Neural progenitor cell (in vitro differentiated cells): ENCODE results near the gene PEAK1. TPM values are rescaled to one million over a fixed set of nuclear protein-coding genes. Genes with fewer than 3 reads are reported as not detected.

Experiments
- DNase-seq: peaks from one replicate; pipeline ENCODE4 v3.0.0-alpha.2; 2016; ENCODE audit warnings: low spot score
- H2AFZ ChIP-seq: fragments of 200-600 bp; sonication (generic); replicated peaks from 2 replicates; pipeline ENCODE4 v1.6.1; 2016; ENCODE audit warnings: antibody characterized with exemption
- H3F3A ChIP-seq: fragments of 200-600 bp; sonication (generic); 2 replicates; pipeline ENCODE4 v1.6.1; 2016; ENCODE audit warnings: antibody characterized with exemption, low read depth
- H3K27ac ChIP-seq: fragments of 200-600 bp; sonication (generic); 2 replicates; pipeline ENCODE4 v1.5.1; 2016; ENCODE audit warnings: mild to moderate bottlenecking
- H3K27me3 ChIP-seq: fragments of 200-600 bp; sonication (generic); 2 replicates; pipeline ENCODE4 v1.6.1; 2016; ENCODE audit warnings: mild to moderate bottlenecking, moderate library complexity
- H3K36me3 ChIP-seq: fragments of 200-600 bp; sonication (generic); 2 replicates; pipeline ENCODE4 v1.5.1; 2016
- H3K4me1 ChIP-seq: fragments of 200-600 bp; sonication (generic); 2 replicates; pipeline ENCODE4 v1.6.1; 2016; ENCODE audit warnings: mixed run types
- H3K4me2 ChIP-seq: fragments of 200-600 bp; sonication (generic); 2 replicates; pipeline ENCODE4 v1.6.1; 2016
- H3K4me3 ChIP-seq: fragments of 200-600 bp; sonication (generic); 2 replicates; pipeline ENCODE4 v1.5.1; 2016
- H3K79me2 ChIP-seq: fragments of 200-600 bp; sonication (generic); 2 replicates; pipeline ENCODE4 v1.6.1; 2016; ENCODE audit warnings: low read depth
- H3K9ac ChIP-seq: fragments of 200-600 bp; sonication (generic); 2 replicates; pipeline ENCODE4 v1.6.1; 2016
- H3K9me3 ChIP-seq: fragments of 200-600 bp; sonication (generic); 2 replicates; pipeline ENCODE4 v1.5.1; 2016; ENCODE audit warnings: low read depth
- H4K20me1 ChIP-seq: fragments of 200-600 bp; sonication (generic); 2 replicates; pipeline ENCODE4 v1.6.1; 2016; ENCODE audit warnings: low read depth
- H3K27ac Mint-ChIP-seq: 3 replicates; pipeline ENCODE4 v1.8.0; 2021; ENCODE audit warnings: mixed read lengths
- H3K27me3 Mint-ChIP-seq: 2 replicates; pipeline ENCODE4 v1.8.0; 2022; ENCODE audit warnings: low read depth, mild to moderate bottlenecking, inconsistent platforms, moderate library complexity, mixed read lengths; ENCODE audit not compliant: insufficient read depth
- H3K36me3 Mint-ChIP-seq: 3 replicates; pipeline ENCODE4 v1.8.0; 2021; ENCODE audit warnings: mixed read lengths
- H3K4me1 Mint-ChIP-seq: 3 replicates; pipeline ENCODE4 v1.8.0; 2021; ENCODE audit warnings: mixed read lengths
- H3K4me3 Mint-ChIP-seq: 3 replicates; pipeline ENCODE4 v1.8.0; 2021; ENCODE audit warnings: mild to moderate bottlenecking, moderate library complexity, mixed read lengths
- H3K9me3 Mint-ChIP-seq: 3 replicates; pipeline ENCODE4 v1.8.0; 2020; ENCODE audit warnings: mixed read lengths
- EZH2 ChIP-seq: fragments of 200-600 bp; sonication (generic); IDR thresholded peaks from 2 replicates; pipeline ENCODE4 v1.6.1; 2017; ENCODE audit warnings: antibody characterized with exemption, mild to moderate bottlenecking, moderate library complexity
- EZH2phosphoT487 ChIP-seq: fragments of 200-600 bp; sonication (generic); IDR thresholded peaks from 2 replicates; pipeline ENCODE4 v1.6.1; 2017; ENCODE audit warnings: antibody characterized with exemption
- total RNA-seq: library from RNA; depleted of rRNA; stranded (reverse); fragments of >200 nt; gene quantifications from 2 replicates; pipeline ENCODE4 v1.2.3, GENCODE V29; 2015; ENCODE audit warnings: low replicate concordance
- TF ChIP-seq, protein P1 (sequence below): fragments of 200-600 bp; sonication (generic); IDR thresholded peaks from 2 replicates; pipeline ENCODE4 v1.5.1; 2017; ENCODE audit warnings: antibody characterized with exemption, mild to moderate bottlenecking

The PEAK1 gene
- total RNA-seq, 1 donor from 2014 or later = 30.9 TPM

DNA sequence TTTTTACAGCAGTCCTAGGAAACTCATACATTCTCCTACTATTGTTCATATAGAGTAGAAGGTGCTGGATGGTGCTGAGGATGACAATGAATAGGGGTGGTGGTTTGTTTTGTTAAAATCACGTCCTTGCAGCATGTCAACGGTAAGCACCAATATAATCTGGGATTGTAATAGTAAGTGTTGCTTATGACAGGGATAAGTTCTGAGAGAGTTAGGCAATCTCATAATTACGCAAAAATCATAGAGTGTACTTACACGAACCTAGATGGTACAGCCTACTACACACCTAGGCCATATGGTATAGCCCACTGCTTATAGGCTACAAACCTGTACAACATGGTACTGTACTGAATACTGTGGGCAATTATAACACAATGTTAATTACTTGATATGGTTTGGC lies 284.7 kb downstream of the PEAK1 start:
- Histone ChIP-seq H3K27me3 (no peaks in the 10 kb centered on the region), H3K9me3 (no peaks in the 10 kb centered on the region), H3K4me1 (no peaks in the 10 kb centered on the region), H3K36me3 (no peaks in the 10 kb centered on the region), H3K79me2 (no peaks in the 10 kb centered on the region), H2AFZ (no peak overlapping the region), H3K27ac (no peak overlapping the region), H3K4me3 (no peak overlapping the region), H3F3A (no peaks in the 10 kb centered on the region), H3K9ac (no peak overlapping the region), H3K4me2 (no peak overlapping the region), H4K20me1 (no peaks in the 10 kb centered on the region)
- no peak for TF ChIP-seq EZH2phosphoT487
- TF ChIP-seq, protein P1, sequence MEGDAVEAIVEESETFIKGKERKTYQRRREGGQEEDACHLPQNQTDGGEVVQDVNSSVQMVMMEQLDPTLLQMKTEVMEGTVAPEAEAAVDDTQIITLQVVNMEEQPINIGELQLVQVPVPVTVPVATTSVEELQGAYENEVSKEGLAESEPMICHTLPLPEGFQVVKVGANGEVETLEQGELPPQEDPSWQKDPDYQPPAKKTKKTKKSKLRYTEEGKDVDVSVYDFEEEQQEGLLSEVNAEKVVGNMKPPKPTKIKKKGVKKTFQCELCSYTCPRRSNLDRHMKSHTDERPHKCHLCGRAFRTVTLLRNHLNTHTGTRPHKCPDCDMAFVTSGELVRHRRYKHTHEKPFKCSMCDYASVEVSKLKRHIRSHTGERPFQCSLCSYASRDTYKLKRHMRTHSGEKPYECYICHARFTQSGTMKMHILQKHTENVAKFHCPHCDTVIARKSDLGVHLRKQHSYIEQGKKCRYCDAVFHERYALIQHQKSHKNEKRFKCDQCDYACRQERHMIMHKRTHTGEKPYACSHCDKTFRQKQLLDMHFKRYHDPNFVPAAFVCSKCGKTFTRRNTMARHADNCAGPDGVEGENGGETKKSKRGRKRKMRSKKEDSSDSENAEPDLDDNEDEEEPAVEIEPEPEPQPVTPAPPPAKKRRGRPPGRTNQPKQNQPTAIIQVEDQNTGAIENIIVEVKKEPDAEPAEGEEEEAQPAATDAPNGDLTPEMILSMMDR = no peak
- no peak for TF ChIP-seq EZH2
- peaks cover 7% of the 10 kb centered on the region for H3K9me3 Mint-ChIP-seq
- peaks cover 2% of the 10 kb centered on the region for H3K27me3 Mint-ChIP-seq
- H3K36me3 Mint-ChIP-seq = peaks cover 23% of the 10 kb centered on the region
- H3K4me3 Mint-ChIP-seq = no peak overlapping the region
- DNase-seq = no peak
- H3K27ac Mint-ChIP-seq = no peak overlapping the region
- no peaks in the 10 kb centered on the region for H3K4me1 Mint-ChIP-seq

DNA sequence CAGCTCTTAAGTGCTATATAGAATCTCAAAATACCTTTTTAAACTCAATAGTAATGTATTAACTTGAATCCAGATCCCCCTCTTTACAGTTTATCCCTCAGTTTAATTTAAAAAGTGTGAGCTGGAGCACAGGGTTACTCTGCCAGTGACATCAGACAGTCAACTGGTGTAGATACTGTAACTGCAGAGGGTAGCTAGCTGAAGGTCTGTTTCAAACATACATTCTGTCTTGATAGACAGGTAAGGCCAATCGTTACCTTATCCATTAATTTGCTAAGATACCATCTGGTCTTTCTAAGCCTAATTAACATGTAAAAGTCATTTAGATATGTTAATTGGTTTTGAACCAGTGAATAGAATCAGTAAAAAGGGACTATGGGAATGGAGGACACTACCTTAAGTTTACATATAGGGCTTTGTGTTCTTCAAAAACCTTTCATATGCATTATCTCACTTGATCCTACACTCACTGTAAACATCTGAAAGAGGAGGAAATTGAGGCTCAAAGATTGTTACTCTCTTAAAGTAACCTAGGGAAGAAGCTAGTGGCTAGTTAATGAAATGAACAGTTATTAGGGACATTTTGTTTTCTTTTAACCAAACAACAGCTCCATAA lies 289.5 kb downstream of the PEAK1 start:
- Histone ChIP-seq H3K4me1 (no peaks in the 10 kb centered on the region), H3K9ac (no peak overlapping the region), H3K9me3 (no peaks in the 10 kb centered on the region), H3K79me2 (no peaks in the 10 kb centered on the region), H2AFZ (no peak overlapping the region), H3K4me2 (no peak overlapping the region), H3F3A (no peaks in the 10 kb centered on the region), H4K20me1 (no peaks in the 10 kb centered on the region), H3K27me3 (no peaks in the 10 kb centered on the region), H3K36me3 (no peaks in the 10 kb centered on the region), H3K27ac (no peak overlapping the region), H3K4me3 (no peak overlapping the region)
- Mint-ChIP-seq H3K4me1 (no peaks in the 10 kb centered on the region), H3K9me3 (no peaks in the 10 kb centered on the region), H3K36me3 (peaks cover 5% of the 10 kb centered on the region), H3K27ac (no peak overlapping the region), H3K27me3 (peaks cover 2% of the 10 kb centered on the region), H3K4me3 (no peak overlapping the region)
- no peak for DNase-seq
- TF ChIP-seq EZH2phosphoT487 (no peak), EZH2 (no peak)
- TF ChIP-seq, protein P1 = no peak

DNA sequence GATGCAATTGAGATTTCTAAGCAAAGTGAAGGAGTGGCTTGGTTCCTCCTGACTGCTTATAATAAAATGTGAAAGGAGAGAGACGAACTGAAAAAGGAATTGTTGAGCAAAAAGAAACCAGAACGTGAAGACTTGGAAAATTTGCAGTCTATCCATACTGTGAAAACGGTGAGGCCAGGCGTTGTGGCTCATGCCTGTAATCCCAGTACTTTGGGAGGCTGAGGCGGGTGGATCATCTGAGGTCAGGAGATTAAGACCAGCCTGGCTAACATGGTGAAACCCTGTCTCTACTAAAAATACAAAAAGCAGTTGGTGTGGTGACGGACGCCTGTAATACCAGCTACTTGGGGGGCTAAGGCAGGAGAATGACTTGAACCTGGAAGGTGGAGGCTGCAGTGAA lies 292.3 kb downstream of the PEAK1 start:
- H3K36me3 Mint-ChIP-seq = peaks cover 3% of the 10 kb centered on the region
- H3K27ac ChIP-seq = no peak overlapping the region
- no peaks in the 10 kb centered on the region for H3K4me1 Mint-ChIP-seq
- H3F3A ChIP-seq = no peaks in the 10 kb centered on the region
- H3K27me3 Mint-ChIP-seq = peaks cover 2% of the 10 kb centered on the region
- H3K9ac ChIP-seq = no peak overlapping the region
- no peak overlapping the region for H3K4me2 ChIP-seq
- H3K9me3 Mint-ChIP-seq = no peaks in the 10 kb centered on the region
- no peaks in the 10 kb centered on the region for H3K4me1 ChIP-seq
- no peaks in the 10 kb centered on the region for H3K36me3 ChIP-seq
- H4K20me1 ChIP-seq = no peaks in the 10 kb centered on the region
- H3K4me3 Mint-ChIP-seq = no peak overlapping the region
- H3K4me3 ChIP-seq = no peak overlapping the region
- no peaks in the 10 kb centered on the region for H3K79me2 ChIP-seq
- no peak for TF ChIP-seq EZH2
- DNase-seq = no peak
- H3K27ac Mint-ChIP-seq = no peak overlapping the region
- no peak overlapping the region for H2AFZ ChIP-seq
- no peaks in the 10 kb centered on the region for H3K9me3 ChIP-seq
- no peaks in the 10 kb centered on the region for H3K27me3 ChIP-seq

DNA sequence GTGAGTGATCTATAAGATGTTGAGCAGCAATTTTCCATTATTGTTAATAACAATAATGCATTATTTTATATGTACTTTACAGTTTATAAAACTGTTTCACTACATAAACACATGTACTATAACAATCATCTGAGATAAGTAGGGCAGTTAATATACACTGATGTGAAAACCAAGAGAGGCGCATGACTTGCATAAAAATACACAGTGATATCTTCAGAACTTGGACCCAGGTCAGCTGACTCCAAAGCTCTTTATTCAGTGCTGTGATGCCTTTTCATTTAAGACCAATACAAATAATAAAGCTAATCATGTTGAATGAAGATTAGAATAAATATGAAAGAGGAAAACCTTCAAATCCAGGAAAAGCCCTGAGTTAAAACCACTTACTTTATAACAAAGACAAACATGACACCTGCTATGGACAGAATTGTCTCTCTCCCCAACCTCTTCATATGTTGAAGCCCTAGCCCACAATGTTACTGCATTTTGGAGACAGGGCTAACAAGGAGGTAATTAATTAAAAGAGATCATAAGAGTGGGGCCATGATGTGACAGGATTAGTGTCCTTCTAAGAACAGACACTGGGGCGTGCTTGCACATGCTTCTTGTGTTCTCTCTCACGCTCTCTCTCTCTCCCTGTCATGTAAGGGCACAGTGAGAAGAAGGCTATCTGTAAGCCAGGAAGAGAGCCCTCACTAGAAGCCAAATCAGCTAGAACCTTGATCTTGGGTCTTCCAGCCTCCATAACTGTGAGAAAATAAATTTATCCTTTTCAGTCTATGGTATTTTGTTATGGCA lies 293.2 kb downstream of the PEAK1 start:
- Mint-ChIP-seq H3K36me3 (peaks cover 4% of the 10 kb centered on the region), H3K27me3 (peaks cover 2% of the 10 kb centered on the region), H3K9me3 (no peaks in the 10 kb centered on the region), H3K4me3 (no peak overlapping the region), H3K4me1 (no peaks in the 10 kb centered on the region), H3K27ac (no peak overlapping the region)
- TF ChIP-seq EZH2 (no peak), EZH2phosphoT487 (no peak)
- TF ChIP-seq, protein P1 = no peak
- H3K4me1 ChIP-seq = no peaks in the 10 kb centered on the region
- DNase-seq = no peak
- no peaks in the 10 kb centered on the region for H3F3A ChIP-seq
- no peak overlapping the region for H3K27ac ChIP-seq
- H4K20me1 ChIP-seq = no peaks in the 10 kb centered on the region
- no peak overlapping the region for H3K4me2 ChIP-seq
- H3K27me3 ChIP-seq = no peaks in the 10 kb centered on the region
- no peaks in the 10 kb centered on the region for H3K36me3 ChIP-seq
- no peaks in the 10 kb centered on the region for H3K79me2 ChIP-seq
- H3K9me3 ChIP-seq = no peaks in the 10 kb centered on the region
- no peak overlapping the region for H2AFZ ChIP-seq
- H3K9ac ChIP-seq = no peak overlapping the region
- H3K4me3 ChIP-seq = no peak overlapping the region
